SK-MEL-5 (cell line): ENCODE data around the gene ANXA8. TPM values are rescaled to one million over a fixed set of nuclear protein-coding genes. Genes with fewer than 3 reads are reported as not detected.
"Not testable (repeated sequence)": the region's sequence is repeated elsewhere in the genome, so short reads cannot be mapped to it uniquely, and the experiment has no call there.

ENCODE experiments used
- DNase-seq: peaks from one replicate; pipeline ENCODE4 v3.0.0-alpha.2; 2016; ENCODE audit warnings: low read depth, low spot score
- in situ Hi-C: cut with HindIII; loops from 2 replicates; pipeline ENCODE4 v1.10.0; 2016; ENCODE audit warnings: low sequenced_read_pairs, high pct_unique_total_duplicates, low pct_unique_long_range_greater_than_20kb
- total RNA-seq: library from RNA; depleted of rRNA; stranded (reverse); fragments of >200 nt; shearing (Covaris generic); gene quantifications from 2 replicates; pipeline ENCODE4 v1.2.3, GENCODE V29; 2014

ANXA8 gene
- total RNA-seq, 1 experiment from 2014 or later: 0.08 TPM

- not testable (repeated sequence) for DNase-seq
Observed at GRCh38 chr10:47468731-47469528, 15.0 kb downstream of the ANXA8 start.

GRCh38 chr10:47467957-47468356 lies 16.0 kb downstream of the ANXA8 start:
- in situ Hi-C loops, DNase-seq: not testable (repeated sequence)

More at GRCh38 chr10:47468731-47469528, 15.0 kb downstream of the ANXA8 start:
- in situ Hi-C loops: not testable (repeated sequence)

GRCh38 chr10:47467458-47467857 lies 16.5 kb downstream of the ANXA8 start:
- in situ Hi-C loops, DNase-seq: not testable (repeated sequence)

- DNase-seq, in situ Hi-C loops: not testable (repeated sequence)
Observed at GRCh38 chr10:47465216-47465917, 18.5 kb downstream of the ANXA8 start.

- DNase-seq, in situ Hi-C loops: not testable (repeated sequence)
Observed at GRCh38 chr10:47462577-47463358, 21.1 kb downstream of the ANXA8 start.

GRCh38 chr10:47461261-47461687 lies 22.6 kb downstream of the ANXA8 start:
- DNase-seq: peak; percentile 16
- in situ Hi-C loops: not testable (repeated sequence)

- no peak for DNase-seq
- in situ Hi-C loops: no loop called here
Observed at GRCh38 chr10:47458466-47459154, 25.3 kb downstream of the ANXA8 start.

GRCh38 chr10:47457826-47458225 lies 26.1 kb downstream of the ANXA8 start:
- in situ Hi-C loops: no loop called here
- no peak for DNase-seq

GRCh38 chr10:47457528-47457820 lies 26.4 kb downstream of the ANXA8 start:
- in situ Hi-C loops: no loop called here
- no peak for DNase-seq

- no peak for DNase-seq
- in situ Hi-C loops: no loop called here
Observed at GRCh38 chr10:47456794-47457527, 27.0 kb downstream of the ANXA8 start.

- in situ Hi-C loops: no loop called here
- no peak for DNase-seq
Observed at GRCh38 chr10:47456079-47456785, 27.7 kb downstream of the ANXA8 start.

- in situ Hi-C loops: not testable (repeated sequence)
Observed at GRCh38 chr10:47455350-47456078, 28.4 kb downstream of the ANXA8 start.

GRCh38 chr10:47454780-47455058 lies 29.2 kb downstream of the ANXA8 start:
- in situ Hi-C loops: no loop called here
- no peak for DNase-seq

More at GRCh38 chr10:47455350-47456078, 28.4 kb downstream of the ANXA8 start:
- not testable (repeated sequence) for DNase-seq

- DNase-seq: no peak
- in situ Hi-C loops: no loop called here
Observed at GRCh38 chr10:47454008-47454779, 29.7 kb downstream of the ANXA8 start.
